Measurements from ENCODE around the gene KRT39.

KRT39 gene

GRCh38 chr17:41010441-41010840, 43.7 kb upstream of the KRT39 start:
- DNase-seq (ENCODE audit: extremely low read depth, insufficient read length), result no peak
- Histone ChIP-seq H3K4me3 (replicated peaks; ENCODE audit: low read depth, low read length) (no peak overlapping the region), H3K27me3 (replicated peaks; ENCODE audit: control insufficient read depth, insufficient read depth, low read length) (no peaks in the 10 kb centered on the region), H3K36me3 (ENCODE audit: control insufficient read depth, insufficient read depth, low read length) (no peaks in the 10 kb centered on the region)
- TF ChIP-seq, protein P1, sequence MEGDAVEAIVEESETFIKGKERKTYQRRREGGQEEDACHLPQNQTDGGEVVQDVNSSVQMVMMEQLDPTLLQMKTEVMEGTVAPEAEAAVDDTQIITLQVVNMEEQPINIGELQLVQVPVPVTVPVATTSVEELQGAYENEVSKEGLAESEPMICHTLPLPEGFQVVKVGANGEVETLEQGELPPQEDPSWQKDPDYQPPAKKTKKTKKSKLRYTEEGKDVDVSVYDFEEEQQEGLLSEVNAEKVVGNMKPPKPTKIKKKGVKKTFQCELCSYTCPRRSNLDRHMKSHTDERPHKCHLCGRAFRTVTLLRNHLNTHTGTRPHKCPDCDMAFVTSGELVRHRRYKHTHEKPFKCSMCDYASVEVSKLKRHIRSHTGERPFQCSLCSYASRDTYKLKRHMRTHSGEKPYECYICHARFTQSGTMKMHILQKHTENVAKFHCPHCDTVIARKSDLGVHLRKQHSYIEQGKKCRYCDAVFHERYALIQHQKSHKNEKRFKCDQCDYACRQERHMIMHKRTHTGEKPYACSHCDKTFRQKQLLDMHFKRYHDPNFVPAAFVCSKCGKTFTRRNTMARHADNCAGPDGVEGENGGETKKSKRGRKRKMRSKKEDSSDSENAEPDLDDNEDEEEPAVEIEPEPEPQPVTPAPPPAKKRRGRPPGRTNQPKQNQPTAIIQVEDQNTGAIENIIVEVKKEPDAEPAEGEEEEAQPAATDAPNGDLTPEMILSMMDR (IDR thresholded peaks at IDR 0.05; ENCODE audit: insufficient read depth, low read length, poor library complexity, severe bottlenecking), result no peak

DNA sequence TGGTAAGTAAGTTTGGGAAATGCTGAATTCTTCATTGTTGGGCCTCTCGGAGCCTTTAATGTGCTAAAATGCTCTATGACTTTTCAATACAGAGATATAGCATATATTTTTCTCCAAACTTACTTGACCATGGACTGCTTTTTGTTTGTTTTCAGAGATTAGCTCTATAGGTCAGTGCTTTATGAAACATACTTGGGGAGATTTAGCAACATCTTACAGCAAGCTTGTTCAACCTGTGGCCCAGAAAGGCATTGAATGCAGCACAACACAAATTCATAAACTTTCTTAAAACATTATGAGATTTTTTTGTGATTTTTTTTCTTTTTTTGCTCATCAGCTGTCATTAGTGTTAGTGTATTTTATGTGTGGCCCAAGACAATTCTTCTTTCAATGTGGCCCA, 43.2 kb upstream of the KRT39 start:
- Histone ChIP-seq H3K4me3 (replicated peaks; ENCODE audit: low read depth, low read length) (no peak overlapping the region), H3K36me3 (ENCODE audit: control insufficient read depth, insufficient read depth, low read length) (no peaks in the 10 kb centered on the region), H3K27me3 (replicated peaks; ENCODE audit: control insufficient read depth, insufficient read depth, low read length) (no peaks in the 10 kb centered on the region)
- TF ChIP-seq, protein P1 (IDR thresholded peaks at IDR 0.05; ENCODE audit: insufficient read depth, low read length, poor library complexity, severe bottlenecking), result no peak
- no peak for DNase-seq (ENCODE audit: extremely low read depth, insufficient read length)

DNA sequence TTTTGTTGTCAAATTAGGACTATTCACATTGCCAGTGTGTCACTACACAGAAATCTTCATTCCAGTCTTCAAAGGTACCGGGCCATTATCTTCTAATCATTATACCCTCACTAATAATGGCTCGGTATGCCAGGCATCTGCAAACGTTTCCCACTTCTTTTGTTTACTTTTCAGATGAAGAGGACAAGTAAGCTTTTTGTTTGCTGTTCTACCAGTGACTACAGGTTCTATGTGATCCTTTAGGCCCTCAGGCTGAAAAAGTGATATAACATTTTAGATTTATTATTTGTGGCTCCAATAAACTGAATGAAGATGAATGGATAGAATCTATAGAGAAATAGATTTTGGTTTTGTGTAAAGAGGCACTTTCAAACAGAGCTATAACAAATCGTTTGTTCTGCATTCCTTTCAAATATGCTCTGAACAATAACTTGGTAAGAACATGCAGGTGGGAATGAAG, 42.6 kb upstream of the KRT39 start:
- DNase-seq (ENCODE audit: extremely low read depth, insufficient read length), result no peak
- H3K4me3 ChIP-seq (replicated peaks; ENCODE audit: low read depth, low read length), result no peak overlapping the region
- TF ChIP-seq, protein P1 (IDR thresholded peaks at IDR 0.05; ENCODE audit: insufficient read depth, low read length, poor library complexity, severe bottlenecking), result no peak

DNA sequence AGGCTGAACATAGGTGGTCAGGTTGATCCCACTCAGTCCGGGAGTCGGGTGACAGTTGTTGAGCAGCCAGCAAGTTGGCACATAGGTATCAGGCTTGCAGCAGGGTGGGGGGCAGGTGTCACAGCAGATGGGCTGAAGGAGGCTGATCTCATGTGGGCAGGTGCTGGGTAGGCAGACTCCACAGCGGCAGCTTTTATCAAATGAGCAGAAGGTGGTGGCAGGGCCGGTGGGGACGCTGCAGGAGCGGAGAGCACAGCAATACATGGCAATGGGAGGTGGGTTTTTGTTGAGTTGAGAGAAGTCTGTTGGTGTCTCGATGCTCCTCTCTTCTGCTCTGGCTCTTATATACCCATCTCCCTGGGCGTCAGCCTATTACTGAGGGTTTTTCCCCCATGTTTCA, 42.1 kb upstream of the KRT39 start, which contains the start of gene KRTAP3-1:
Gene KRTAP3-1 (minus strand): TSS at position 318 of the 400 bp plus-strand sequence. CDS start 54 bp downstream, at position 264.
- Histone ChIP-seq H3K36me3 (ENCODE audit: control insufficient read depth, insufficient read depth, low read length) (no peaks in the 10 kb centered on the region), H3K4me3 (replicated peaks; ENCODE audit: low read depth, low read length) (no peak within 1 kb of the TSS), H3K27me3 (replicated peaks; ENCODE audit: control insufficient read depth, insufficient read depth, low read length) (no peaks in the 10 kb centered on the region; the same call in 1 of the 2 replicates)
- no peak for DNase-seq (ENCODE audit: extremely low read depth, insufficient read length)
- TF ChIP-seq, protein P1 (IDR thresholded peaks at IDR 0.05; ENCODE audit: insufficient read depth, low read length, poor library complexity, severe bottlenecking), result no peak

More for the DNA sequence above, 42.6 kb upstream of the KRT39 start:
- Histone ChIP-seq H3K36me3 (ENCODE audit: control insufficient read depth, insufficient read depth, low read length) (no peaks in the 10 kb centered on the region), H3K27me3 (replicated peaks; ENCODE audit: control insufficient read depth, insufficient read depth, low read length) (no peaks in the 10 kb centered on the region; the same call in 1 of the 2 replicates)

DNA sequence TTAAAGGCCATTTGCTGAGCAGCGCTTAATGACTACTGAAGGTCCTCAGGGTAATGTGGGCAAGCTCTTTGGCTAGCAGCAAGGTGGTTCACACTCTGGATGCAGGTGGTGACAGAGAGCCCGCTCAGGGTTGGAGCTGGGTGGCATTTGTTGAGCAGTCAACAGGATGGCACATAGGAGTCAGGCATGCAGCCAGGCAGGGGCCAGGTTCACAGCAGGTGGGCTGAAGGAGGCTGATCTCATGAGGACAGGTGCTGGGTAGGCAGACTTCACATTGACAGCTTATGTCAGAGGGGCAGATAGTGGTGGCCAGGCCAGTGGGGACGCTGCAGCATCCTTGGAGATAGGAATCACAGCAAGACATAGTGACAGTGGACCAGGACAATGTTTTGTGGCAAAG, 37.6 kb upstream of the KRT39 start:
- TF ChIP-seq, protein P1 (IDR thresholded peaks at IDR 0.05; ENCODE audit: insufficient read depth, low read length, poor library complexity, severe bottlenecking), result no peak
- Histone ChIP-seq H3K36me3 (ENCODE audit: control insufficient read depth, insufficient read depth, low read length) (no peaks in the 10 kb centered on the region), H3K27me3 (replicated peaks; ENCODE audit: control insufficient read depth, insufficient read depth, low read length) (no peaks in the 10 kb centered on the region; the same call in 1 of the 2 replicates), H3K4me3 (replicated peaks; ENCODE audit: low read depth, low read length) (no peak overlapping the region)
- DNase-seq (ENCODE audit: extremely low read depth, insufficient read length), result no peak

- no peak for DNase-seq (ENCODE audit: extremely low read depth, insufficient read length)
- TF ChIP-seq, protein P1 (IDR thresholded peaks at IDR 0.05; ENCODE audit: insufficient read depth, low read length, poor library complexity, severe bottlenecking), result no peak
- no peaks in the 10 kb centered on the region; the same call in 1 of the 2 replicates for H3K27me3 ChIP-seq (replicated peaks; ENCODE audit: control insufficient read depth, insufficient read depth, low read length)
- H3K36me3 ChIP-seq (ENCODE audit: control insufficient read depth, insufficient read depth, low read length), result no peaks in the 10 kb centered on the region
- no peak overlapping the region for H3K4me3 ChIP-seq (replicated peaks; ENCODE audit: low read depth, low read length)
Observed at GRCh38 chr17:41003926-41004325, 37.2 kb upstream of the KRT39 start.

Measured in GM06990 (cell line).